GM18511 (cell line): ENCODE measurements around the gene RND1.
A peak's percentile ranks its signal among the peaks of the same experiment; 100 is the strongest.

Experiments
- ATAC-seq: cut with Tn5 transposase; IDR thresholded peaks from one replicate; pipeline ENCODE4 v1.9.1; 2021; ENCODE audit warnings: mild to moderate bottlenecking, moderate library complexity; ENCODE audit not compliant: unreplicated experiment

Gene RND1

DNA sequence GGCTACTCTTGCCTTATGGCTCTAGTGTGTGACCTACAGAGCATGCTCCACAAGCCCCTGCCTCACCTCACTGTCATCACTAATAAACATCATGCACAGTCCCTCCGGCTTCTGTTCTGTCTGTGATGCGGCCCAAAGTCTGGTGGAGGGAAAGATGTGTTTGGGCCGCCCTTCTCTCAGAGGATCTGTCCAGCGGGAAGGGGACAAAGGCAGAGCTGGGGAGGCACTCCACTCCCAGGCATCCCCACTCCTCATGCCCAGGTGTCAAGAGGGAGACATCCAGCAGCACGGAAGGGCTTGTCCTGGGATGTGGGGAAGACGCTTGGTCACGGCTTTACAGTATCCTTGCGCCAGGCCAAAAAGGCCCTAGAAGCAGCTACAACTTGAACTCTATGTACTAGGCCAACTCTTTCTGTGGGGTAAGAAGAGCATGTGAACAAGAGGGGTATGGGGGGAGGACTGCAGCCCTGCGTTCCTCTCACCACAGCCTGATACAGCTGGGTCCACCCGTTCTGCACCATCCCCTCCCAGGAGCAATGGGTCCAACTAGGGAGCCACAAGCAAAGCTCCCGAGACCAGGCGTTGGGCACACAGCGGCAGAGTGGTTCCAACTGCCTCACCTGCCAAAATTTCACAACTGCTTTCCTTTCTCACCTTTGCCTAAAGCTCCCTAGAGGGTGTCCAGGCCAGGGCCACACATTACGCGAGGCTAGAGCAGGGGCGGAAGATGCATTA is 36.7 kb downstream of the RND1 start:
- ATAC-seq = no peak

DNA sequence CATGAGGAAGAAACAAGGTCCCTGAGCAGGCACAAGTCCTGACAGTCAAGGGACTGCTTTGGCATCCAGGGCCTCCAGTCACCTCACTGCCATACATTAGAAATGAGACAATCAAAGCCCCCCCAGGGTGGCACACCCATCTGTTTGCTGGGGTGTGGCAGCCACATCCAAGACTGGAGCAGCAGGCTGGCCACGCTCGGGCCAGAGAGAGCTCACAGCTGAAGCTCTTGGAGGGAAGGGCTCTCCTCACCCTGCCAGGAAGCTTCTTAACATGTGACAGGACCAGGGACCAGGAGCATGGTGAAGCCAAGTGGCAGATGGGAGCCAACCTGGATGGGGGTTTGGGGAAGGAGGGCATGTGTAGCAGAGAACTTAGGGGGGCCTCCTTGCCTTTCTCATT is 37.4 kb downstream of the RND1 start:
- no peak for ATAC-seq

DNA sequence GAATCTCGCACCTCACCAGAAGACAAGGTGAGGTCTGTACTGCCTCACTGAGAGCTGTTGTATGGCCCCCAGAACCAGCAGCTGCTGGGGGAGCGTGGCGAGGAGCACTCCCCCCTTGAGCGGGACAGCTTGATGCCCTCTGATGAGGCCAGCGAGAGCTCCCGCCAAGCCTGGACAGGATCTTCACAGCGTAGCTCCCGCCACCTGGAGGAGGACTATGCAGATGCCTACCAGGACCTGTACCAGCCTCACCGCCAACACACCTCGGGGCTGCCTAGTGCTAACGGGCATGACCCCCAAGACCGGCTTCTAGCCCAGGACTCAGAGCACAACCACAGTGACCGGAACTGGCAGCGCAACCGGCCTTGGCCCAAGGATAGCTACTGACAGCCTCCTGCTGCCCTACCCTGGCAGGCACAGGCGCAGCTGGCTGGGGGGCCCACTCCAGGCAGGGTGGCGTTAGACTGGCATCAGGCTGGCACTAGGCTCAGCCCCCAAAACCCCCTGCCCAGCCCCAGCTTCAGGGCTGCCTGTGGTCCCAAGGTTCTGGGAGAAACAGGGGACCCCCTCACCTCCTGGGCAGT is 38.1 kb downstream of the RND1 start:
- no peak for ATAC-seq

DNA sequence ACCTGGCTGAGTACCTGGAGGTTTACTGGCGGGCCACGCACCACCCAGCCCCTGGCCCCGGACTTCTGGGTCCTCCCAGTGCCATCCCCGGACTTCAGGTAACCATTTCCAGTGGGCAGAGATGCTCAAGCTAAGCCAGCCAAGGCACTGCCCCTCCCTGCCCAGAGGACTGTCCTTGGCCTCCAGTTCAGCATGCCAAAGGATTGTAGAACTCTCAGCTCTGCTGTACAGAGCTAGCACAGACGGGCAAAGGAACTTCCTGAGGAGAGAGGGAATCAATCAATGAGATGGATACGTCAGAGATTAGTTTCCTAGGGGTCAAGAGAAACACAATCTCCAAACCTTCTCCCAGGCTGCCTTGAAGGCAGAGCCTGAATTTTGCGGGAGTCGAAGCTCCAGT is 38.6 kb downstream of the RND1 start:
- ATAC-seq = no peak

DNA sequence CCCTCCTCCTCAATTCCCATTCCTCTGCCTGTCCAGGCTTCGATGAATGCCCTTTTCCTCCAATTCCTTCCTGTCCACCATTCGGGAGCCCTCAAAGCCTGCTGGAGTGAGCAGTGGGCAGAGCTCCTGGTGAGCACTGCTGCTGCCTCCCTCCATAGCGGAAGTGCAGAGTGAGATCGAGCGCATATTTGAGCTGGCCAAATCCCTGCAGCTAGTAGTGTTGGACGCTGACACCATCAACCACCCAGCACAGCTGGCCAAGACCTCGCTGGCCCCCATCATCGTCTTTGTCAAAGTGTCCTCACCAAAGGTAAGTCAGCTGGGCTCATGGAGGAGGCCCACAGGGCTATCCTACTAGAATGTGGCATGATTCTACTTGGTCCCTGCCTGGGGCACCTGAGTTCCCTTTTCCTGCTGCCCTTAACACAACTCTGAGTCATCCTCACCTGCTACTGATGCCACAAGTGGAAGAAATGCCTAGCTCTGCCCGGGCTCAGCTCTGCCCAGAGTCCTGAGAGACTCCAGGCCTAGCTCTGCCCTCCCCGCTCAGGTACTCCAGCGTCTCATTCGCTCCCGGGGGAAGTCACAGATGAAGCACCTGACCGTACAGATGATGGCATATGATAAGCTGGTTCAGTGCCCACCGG is 39.3 kb downstream of the RND1 start:
- ATAC-seq = no peak

DNA sequence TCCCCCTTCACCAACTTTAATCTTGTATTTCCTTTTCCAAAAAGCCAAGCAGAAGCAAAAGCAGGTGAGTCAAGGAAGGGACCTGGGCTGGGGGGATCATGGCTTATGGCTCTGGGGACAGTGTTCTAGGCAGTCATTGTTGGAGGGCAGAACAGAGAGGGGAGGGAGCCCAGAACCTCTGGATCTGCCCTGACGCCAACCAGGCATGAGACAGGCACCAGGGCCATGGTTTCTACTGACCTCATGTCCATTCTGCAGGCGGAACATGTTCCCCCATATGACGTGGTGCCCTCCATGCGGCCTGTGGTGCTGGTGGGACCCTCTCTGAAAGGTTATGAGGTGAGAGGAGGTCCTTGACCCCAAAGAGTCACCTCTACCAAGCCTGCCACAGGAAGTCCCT is 40.8 kb downstream of the RND1 start:
- ATAC-seq = no peak

DNA sequence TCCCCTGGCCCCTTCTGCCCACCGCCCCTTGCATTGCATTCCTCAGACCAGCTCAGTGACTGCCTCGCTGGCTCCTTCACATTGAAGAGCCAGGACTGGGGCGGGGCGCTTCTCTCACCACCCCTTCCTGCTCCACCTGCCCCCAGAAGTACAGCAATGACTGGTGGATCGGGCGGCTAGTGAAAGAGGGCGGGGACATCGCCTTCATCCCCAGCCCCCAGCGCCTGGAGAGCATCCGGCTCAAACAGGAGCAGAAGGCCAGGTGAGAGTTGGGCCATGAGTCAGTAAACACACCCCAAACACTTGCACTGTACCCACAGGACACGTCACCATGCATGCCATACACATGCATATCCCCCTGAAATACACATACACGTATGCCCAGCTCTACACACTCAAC is 41.6 kb downstream of the RND1 start:
- no peak for ATAC-seq

DNA sequence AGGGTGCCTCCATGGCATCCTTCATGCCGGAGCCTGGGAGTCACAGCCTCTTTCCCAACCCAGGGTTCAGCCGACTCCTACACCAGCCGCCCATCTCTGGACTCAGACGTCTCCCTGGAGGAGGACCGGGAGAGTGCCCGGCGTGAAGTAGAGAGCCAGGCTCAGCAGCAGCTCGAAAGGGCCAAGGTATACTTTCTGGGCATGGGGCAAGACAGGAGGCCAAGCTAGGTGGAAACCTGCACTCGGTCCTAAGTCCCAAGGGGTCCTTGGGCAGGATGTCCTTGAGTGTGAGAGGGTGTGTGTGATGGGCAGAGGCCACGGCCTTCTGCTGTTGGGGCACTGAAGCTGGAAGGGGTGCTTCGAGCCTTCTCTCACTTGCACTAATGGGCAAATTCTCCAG is 42.4 kb downstream of the RND1 start:
- ATAC-seq = no peak

DNA sequence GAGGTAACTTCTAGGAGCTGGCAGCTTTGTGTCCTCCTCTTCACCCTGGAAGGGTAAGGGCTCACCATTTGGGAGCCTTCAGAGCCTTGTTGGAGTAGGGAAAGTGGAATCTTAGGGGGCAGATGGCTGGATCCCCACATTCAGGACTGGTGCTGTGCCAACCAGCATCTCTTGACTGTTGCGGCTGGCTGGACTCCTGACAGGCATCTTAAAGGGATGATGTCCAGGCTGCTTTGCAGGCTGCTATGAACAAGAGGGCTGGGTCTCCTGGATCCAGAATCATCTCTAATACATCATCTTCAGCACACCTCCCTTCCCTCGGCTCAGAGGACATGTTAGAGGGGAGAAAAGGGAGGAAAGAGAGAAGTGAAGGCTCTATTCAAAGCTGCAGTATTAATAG is 43.0 kb downstream of the RND1 start:
- no peak for ATAC-seq

DNA sequence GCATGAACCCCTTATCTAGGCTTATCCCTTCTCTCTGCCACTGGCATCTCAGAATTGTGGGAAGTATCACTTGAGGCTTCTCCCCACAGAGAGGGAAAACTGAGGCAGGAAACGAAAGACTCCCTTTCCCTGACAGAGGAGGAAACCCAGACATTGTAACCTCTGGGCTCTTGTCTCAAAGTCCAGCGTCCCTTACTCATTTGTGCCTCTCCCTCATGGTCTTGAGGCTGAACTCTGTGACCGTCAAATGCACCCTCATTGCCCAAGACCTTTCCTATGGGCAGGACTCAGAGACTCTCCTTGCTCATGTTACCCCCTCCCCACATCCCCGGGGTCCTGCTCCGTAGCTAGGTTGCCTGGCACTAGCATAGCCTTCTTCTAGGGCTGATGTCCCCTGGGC is 43.5 kb downstream of the RND1 start:
- no peak for ATAC-seq

DNA sequence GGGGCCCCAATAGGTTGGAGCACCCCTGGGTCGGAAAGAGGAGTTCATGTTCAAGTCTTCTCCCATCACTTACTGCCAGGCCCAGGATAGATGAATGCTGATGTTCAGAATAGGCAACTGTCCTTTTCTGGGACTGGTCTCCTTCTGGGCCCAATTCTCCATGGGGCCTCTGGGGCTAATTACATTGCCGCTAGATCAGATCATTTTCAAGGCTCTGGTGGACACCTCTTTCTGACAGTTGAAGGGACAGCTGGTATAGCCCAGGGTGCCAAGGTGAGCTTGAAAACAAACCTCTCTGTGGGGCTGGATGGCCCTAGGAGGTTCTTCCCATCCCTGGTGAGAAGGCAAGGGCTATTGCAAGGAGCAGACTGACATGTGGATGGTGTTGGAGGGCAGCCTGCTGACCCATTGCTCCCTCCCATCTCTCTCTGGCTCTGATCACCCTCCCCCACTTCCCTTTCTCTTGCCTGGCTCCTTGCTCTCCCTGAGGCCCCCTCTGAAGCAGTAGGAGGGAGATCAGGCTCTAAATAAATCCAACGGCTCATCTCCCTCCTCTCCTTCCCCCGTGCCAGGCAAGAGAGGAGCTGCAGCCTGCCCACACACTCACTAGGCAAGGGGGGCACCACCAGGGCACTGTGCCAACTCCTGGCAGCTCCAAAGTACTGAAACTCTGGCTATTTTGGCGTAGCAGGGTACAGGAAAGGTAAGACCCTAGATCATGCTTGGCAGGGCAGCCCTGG is 45.5 kb downstream of the RND1 start:
- ATAC-seq = no peak

DNA sequence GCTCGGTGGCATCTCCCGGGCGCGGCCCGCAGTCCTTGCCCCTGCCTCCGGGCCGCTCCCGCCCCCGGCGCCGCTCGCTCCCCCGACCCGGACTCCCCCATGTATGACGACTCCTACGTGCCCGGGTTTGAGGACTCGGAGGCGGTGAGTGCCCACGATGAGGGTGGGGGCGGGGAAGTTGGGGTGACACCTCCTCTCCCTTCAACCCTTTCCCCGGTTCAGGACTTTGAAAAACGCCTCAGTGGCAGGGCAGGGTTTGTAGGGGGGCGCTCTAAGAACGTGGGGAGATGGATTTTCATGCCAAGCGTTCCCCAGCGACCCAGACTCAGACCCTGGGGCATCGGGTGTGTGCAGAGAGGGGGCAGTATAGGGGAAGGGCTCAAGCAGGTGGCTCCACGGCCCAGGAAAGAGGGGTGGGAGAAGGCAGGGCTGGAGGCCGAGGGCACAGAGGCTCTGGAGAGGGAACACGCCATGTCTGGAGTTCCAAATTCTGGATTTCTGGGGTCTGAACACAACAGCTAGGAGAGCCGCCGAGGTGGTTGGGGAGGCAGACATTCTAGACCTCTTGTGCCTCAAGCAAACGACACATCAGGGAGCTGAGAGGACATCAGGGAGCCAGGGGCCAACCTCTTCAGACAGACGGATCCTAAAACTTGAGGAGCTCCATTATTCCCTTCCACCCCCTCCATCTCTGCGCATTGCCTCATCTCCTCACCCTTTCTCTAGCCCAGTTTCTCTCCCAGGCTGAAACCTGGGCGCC is 46.7 kb downstream of the RND1 start:
- ATAC-seq = no peak

DNA sequence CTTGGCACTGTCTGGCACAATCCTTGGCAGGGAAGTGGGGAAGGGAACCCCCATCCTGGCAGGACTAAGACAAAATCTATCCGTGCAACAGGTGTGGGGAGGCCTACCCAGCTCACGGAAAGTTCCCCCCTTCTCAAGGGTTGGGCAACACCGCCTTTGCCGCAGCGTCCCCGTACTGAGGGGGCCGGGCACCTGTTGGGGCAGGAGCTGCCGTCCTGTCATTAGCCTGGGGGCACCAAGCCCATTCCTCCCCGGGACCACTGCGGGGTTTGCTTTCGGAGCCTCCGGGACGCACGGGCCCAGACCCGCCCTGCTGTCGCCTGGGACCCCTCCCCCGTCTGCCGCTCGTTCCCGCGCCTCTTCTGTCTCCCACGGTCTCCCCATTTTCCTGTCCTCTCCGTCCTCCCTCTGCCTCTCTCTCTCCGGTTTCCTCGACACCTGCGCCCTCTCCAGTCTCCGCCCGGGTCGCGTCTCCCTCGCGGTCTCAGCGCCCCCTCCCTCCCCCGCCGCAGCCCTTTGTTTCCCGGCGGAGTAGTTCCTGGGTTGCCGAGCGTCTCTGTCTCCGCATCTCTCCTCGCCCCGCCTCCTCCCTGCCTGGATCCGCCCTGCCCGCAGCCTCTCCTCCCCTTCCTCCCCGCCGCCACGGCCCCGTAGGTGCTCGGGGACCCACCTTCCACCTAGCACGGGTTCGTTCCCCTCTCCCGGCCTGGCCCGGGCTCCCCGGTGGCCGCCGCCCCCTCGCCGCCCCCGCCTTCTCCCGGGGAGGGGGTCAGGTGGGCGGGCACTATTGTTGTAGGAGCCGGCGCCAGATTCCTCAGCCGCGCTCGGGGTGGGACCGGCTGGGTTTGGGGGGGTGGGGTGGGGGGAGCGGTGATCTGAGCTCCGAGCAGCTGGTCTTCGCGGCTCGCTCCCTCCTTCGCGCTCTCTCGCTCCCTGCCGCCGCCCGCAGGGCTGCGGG is 47.5 kb downstream of the RND1 start, which contains the start of gene CACNB3:
Gene CACNB3, plus strand, starts transcription at position 624 of the 958 bp plus-strand sequence. CDS start 434 bp downstream, outside the sequence.
- ATAC-seq = no peak

DNA sequence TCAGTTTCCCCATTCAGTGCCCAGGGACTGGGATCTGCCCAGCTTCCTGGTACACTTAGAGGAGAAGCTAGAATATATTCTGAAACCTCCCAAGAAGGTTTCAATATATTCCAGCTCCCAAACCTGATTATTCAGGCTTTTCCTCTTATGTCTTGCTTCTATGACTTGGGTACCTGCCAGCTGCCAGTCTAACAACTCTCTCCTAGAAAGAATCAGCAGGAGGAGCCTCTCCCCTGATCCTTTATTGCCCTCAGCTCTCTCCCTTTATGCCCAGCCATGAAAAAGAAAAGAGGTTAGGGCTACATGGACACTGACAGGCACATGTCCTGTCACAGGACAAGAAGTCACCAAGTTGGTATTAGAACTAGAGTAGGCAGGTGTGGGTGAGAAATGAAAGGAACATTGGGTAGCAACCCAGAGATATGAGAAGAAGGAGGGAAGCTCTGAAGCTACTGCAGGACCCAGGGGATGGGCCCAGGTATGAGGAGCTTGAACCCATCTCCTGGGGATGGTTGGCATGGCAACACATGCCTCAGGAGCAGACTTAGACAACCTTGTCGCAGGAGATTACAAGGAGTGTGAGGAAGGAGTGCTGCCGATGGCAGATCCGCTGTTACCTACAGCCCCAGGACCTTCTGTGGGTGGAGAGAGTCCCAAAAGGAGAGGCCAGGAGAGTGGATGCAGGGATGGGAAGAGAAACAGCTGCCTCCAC is 49.4 kb downstream of the RND1 start:
- ATAC-seq = no peak

DNA sequence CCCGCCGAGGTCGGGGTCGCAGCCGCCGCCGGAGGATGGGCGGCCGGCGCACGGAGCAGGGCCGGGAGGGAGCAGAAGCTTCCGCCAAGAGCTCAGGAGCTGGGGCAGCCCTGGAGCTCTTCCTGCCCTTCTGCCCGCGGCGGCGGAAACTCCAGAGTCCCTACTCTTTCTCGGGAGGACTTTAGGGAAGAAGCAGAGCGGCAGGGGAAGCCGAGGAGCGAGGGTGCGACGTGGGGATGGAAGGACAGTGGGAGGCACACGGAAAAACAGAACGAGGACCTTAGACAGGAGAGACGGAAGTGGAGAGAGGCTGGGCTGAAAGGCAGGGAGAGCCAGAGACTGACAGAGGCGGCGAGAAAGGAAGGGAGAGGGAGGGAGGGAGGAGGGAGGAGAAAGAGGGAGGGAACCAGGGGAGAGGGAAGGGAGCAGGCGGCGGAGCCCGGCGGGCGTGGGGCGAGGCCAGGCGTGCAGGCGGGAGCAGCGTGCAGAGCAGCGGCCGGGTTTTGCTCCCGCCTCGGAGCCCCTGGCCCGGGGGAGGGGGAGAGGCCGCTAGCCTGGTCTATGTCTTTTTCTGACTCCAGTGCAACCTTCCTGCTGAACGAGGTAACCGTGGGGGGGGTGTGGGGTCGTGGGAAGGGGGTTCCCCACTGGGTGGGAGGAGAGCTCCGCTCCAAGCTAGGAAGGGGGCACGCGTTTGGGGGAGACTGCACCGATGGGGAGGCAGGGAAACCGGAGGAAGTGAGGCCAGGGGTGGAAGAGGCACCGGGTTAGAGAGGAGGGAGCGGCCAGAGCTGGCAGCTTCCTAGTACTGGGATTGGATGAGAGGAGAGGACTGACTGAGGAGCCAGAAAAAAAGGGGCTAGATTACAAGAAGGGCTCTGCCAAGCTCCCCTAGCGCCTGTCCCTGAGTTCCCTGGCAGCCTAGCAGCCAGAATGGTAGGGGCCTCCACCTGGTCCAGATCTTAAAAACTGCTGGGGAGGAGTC is 50.3 kb downstream of the RND1 start:
- peak; percentile 36 for ATAC-seq

DNA sequence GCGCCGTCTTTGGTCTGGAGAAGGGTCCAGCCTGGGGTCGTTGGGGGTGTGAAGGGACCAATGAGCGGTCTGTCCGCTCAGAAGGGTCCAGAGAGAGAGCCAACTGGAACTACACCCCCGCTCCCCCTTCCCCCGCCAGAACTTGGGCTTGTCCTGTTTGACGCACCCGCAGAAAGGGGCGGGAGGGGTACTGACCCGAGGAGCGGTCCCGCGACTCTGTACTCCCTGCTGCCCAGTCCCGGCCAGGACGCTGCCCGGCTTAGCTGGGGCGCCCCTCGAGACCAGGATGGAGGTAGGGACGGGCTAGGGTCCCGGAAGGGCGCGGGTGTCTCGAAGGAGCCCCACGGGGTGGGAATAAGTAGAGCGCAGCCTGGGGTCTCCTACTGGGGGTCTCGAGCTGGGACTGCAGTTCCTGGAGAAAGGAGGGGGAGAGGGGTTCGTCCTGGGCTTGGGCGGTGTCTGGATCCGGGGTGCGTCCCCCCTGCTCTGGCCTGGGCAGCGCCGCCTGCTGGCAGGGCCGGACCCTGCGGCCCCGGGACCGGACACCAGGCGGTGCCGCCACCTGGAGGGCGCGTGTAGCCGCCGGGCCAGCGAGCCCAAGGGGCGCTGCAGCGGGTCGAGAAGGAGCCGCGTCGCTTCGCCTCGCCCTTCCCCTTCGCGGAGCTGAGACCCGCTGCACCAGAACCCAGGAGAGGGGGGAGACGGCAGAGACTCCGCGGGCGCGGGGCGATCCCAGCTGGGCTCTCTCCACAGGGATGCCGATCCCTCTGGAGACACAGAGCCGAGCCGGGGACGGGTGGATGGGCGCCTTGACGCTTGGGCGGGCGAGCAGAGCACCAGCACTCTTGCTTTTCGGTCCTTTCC is 51.2 kb downstream of the RND1 start:
- peak; percentile 84 for ATAC-seq
